Activated gamma-delta T cell treated with Interleukin-2 at 50 U/mL for 16 hours (primary cell): ENCODE data around the gene NR6A1.

Source experiments
- DNase-seq: peaks from one replicate; pipeline ENCODE4 v3.0.0-alpha.2; 2020

Gene NR6A1

GRCh38 chr9:124680714-124681390 lies 90.3 kb downstream of the NR6A1 start:
- DNase-seq, result no peak

- no peak for DNase-seq
Observed at GRCh38 chr9:124680049-124680448, 91.1 kb downstream of the NR6A1 start.

GRCh38 chr9:124676159-124676551 lies 95.0 kb downstream of the NR6A1 start:
- no peak for DNase-seq

- no peak for DNase-seq
Observed at GRCh38 chr9:124675261-124676158, 95.6 kb downstream of the NR6A1 start.

GRCh38 chr9:124674651-124675050 lies 96.5 kb downstream of the NR6A1 start:
- DNase-seq, result no peak

GRCh38 chr9:124673063-124673462 lies 98.0 kb downstream of the NR6A1 start:
- DNase-seq, result no peak

GRCh38 chr9:124671861-124672260 lies 99.2 kb downstream of the NR6A1 start:
- DNase-seq, result no peak

GRCh38 chr9:124666642-124667041 lies 104.5 kb downstream of the NR6A1 start:
- no peak for DNase-seq

- no peak for DNase-seq
Observed at GRCh38 chr9:124665391-124666058, 105.6 kb downstream of the NR6A1 start.

- no peak for DNase-seq
Observed at GRCh38 chr9:124664143-124664542, 107.0 kb downstream of the NR6A1 start.

GRCh38 chr9:124663046-124663961 lies 107.8 kb downstream of the NR6A1 start:
- DNase-seq, result no peak

GRCh38 chr9:124662561-124662960 lies 108.5 kb downstream of the NR6A1 start:
- no peak for DNase-seq

- no peak for DNase-seq
Observed at GRCh38 chr9:124661271-124661670, 109.8 kb downstream of the NR6A1 start.

- no peak for DNase-seq
Observed at GRCh38 chr9:124660341-124660801, 110.7 kb downstream of the NR6A1 start.

GRCh38 chr9:124659099-124659659 lies 111.9 kb downstream of the NR6A1 start:
- DNase-seq, result peak; percentile 8

- peak; percentile 5 for DNase-seq
Observed at GRCh38 chr9:124658165-124659017, 112.7 kb downstream of the NR6A1 start.

GRCh38 chr9:124657516-124657915 lies 113.6 kb downstream of the NR6A1 start:
- DNase-seq, result no peak

- DNase-seq, result no peak
Observed at GRCh38 chr9:124654431-124654830, 116.7 kb downstream of the NR6A1 start.

- no peak for DNase-seq
Observed at GRCh38 chr9:124652615-124653393, 118.3 kb downstream of the NR6A1 start.

GRCh38 chr9:124652203-124652602 lies 118.9 kb downstream of the NR6A1 start:
- no peak for DNase-seq
